Mononuclear cell (primary cell): ENCODE results near the gene UBXN1. TPM values are rescaled to one million over a fixed set of nuclear protein-coding genes. Genes with fewer than 3 reads are reported as not detected.

Experiments used
- H3K27me3 ChIP-seq: 2 replicates; pipeline ENCODE4 v1.6.0; 2011; ENCODE audit warnings: low read length, control low read depth; ENCODE audit not compliant: insufficient read depth
- H3K4me1 ChIP-seq: 2 replicates; pipeline ENCODE4 v1.5.1; 2011; ENCODE audit warnings: mild to moderate bottlenecking, low read length, control low read depth; ENCODE audit not compliant: insufficient read depth
- H3K4me3 ChIP-seq: 2 replicates; pipeline ENCODE4 v1.5.1; 2011; ENCODE audit warnings: mild to moderate bottlenecking, low read length, moderate library complexity
- H3K9me3 ChIP-seq: 2 replicates; pipeline ENCODE4 v1.5.1; 2011; ENCODE audit warnings: low read depth, mild to moderate bottlenecking, control low read depth, low read length
- total RNA-seq: library from RNA; depleted of rRNA; stranded (reverse); fragments of >200 nt; gene quantifications from one replicate; pipeline ENCODE4 v1.2.3, GENCODE V29; 2012

UBXN1 gene, protein sequence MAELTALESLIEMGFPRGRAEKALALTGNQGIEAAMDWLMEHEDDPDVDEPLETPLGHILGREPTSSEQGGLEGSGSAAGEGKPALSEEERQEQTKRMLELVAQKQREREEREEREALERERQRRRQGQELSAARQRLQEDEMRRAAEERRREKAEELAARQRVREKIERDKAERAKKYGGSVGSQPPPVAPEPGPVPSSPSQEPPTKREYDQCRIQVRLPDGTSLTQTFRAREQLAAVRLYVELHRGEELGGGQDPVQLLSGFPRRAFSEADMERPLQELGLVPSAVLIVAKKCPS
- total RNA-seq, result 136 TPM

- Histone ChIP-seq H3K27me3 (no peaks in the 10 kb centered on the region), H3K9me3 (no peaks in the 10 kb centered on the region), H3K4me3 (peak within 1 kb of the TSS; percentile 99)
Observed at GRCh38 chr11:62678770-62679696, at the start of gene UBXN1. Gene UBXN1, minus strand, starts transcription at chr11:62679073. Its CDS starts 150 bp downstream, at chr11:62678923.

DNA sequence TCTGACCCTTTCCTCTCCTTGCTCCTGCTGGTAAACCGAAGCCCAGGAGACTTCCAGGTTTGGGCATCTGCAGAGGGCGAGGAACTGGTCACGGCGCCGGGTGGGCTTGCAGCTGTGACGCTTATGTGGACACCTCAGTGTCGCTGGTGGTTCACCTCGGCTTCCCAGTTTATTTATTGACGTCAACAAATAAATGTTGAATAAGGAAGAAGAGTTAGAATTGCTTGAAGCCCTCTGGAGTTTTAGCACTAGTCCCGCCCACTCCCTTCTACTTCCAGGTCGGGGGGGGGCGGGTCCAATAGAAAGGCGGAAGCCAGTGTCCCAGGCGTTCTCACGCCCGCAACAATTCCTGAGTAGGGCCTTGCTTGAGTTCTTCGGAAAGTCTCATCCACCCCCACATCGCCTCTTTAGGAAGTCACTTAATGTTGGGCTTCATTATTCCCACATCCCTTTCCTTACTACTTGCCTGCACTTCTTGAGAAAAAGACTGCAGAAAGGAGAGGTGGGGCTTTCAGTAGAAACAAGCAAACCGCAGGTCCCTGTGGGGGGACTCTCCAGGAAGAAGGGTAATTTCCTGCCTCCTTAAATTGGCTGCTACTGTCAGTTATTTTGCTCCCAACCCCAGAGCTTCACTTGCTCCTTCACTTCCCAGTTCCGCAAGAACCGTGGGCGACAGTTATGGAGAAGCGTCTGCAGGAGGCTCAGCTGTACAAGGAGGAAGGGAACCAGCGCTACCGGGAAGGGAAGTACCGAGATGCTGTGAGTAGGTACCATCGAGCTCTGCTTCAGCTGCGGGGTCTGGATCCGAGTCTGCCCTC, 49.5 kb upstream of the UBXN1 start, which contains the start of gene TTC9C:
TTC9C (plus strand) TSS at position 316 of the 818 bp plus-strand sequence; CDS start at position 679, 363 bp downstream.
- no peaks in the 10 kb centered on the region for H3K27me3 ChIP-seq
- peaks cover 51% of the 10 kb centered on the region for H3K4me1 ChIP-seq
- peak within 1 kb of the TSS; percentile 99 for H3K4me3 ChIP-seq
- no peaks in the 10 kb centered on the region for H3K9me3 ChIP-seq

More at GRCh38 chr11:62678770-62679696, at the start of gene UBXN1:
- peaks cover 27% of the 10 kb centered on the region for H3K4me1 ChIP-seq

DNA sequence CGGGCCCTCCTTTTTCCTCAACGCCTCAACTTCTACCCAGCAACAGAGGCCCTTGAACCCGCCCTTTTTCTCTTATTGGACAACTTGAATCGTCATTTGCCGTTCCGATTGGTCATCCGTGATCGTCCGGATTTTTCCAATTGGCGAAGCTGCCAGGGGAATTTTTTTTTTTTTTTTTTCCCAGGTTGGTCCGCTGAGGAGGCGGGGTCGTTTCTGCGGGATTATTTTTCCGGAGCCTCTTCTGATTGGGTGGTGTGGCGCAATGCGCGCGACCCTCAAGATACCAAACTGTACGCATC, 48.9 kb upstream of the UBXN1 start:
- Histone ChIP-seq H3K4me3 (peak overlapping the region; percentile 99), H3K9me3 (no peaks in the 10 kb centered on the region), H3K27me3 (no peaks in the 10 kb centered on the region), H3K4me1 (peaks cover 53% of the 10 kb centered on the region)

GRCh38 chr11:62727165-62727871, 48.4 kb upstream of the UBXN1 start, which contains the start of gene HNRNPUL2:
Gene HNRNPUL2, minus strand, starts transcription at chr11:62727457. Its CDS starts 301 bp downstream, at chr11:62727156.
- Histone ChIP-seq H3K9me3 (no peaks in the 10 kb centered on the region), H3K27me3 (no peaks in the 10 kb centered on the region), H3K4me1 (peaks cover 49% of the 10 kb centered on the region), H3K4me3 (peak within 1 kb of the TSS; percentile 99)

- Histone ChIP-seq H3K9me3 (no peaks in the 10 kb centered on the region), H3K4me1 (peaks cover 48% of the 10 kb centered on the region), H3K27me3 (no peaks in the 10 kb centered on the region), H3K4me3 (peak overlapping the region; percentile 99)
Observed at GRCh38 chr11:62726915-62727164, 48.0 kb upstream of the UBXN1 start.

DNA sequence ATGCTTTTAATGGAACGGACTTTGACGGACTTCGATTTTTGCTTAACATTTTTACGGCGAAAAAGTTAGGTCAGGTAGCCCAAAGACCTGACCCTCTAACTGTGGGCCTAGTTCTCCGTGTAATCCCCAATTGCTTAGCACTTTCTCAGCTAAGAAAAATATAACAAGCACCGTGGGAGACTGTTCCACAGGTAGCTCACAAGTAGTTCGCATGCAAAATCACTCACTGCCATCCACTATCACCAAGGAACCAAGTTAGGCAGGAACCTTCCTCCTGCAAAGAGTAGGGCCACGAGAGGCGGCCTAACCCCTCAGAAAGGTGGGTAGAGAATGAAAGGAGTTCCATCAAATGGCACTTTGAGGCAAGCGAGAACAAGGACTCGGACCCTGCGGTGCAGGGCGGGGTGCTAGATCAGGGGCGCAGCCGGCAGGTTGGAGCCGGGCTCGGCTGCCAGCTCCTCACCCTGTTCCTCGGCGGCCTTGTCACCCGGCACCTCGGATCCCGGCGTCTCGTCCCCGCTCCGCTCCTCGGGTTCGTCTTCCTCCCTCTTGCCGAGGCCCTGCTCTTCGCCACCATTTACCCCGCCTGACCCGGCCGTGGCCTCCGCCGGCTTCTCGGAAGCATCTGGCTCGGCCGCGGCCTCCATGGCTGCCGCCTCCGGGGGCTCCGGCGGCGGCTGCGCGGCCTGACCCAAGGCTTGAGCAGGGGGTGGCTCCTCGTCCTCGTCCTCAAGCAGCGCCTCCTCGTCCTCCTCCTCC, 47.5 kb upstream of the UBXN1 start:
- Histone ChIP-seq H3K27me3 (no peaks in the 10 kb centered on the region), H3K9me3 (no peaks in the 10 kb centered on the region), H3K4me3 (peak overlapping the region; percentile 99), H3K4me1 (peaks cover 48% of the 10 kb centered on the region)

GRCh38 chr11:62725646-62726045, 46.8 kb upstream of the UBXN1 start:
- no peaks in the 10 kb centered on the region for H3K9me3 ChIP-seq
- peak overlapping the region; percentile 99 for H3K4me3 ChIP-seq
- H3K27me3 ChIP-seq, result no peaks in the 10 kb centered on the region
- H3K4me1 ChIP-seq, result peaks cover 48% of the 10 kb centered on the region

DNA sequence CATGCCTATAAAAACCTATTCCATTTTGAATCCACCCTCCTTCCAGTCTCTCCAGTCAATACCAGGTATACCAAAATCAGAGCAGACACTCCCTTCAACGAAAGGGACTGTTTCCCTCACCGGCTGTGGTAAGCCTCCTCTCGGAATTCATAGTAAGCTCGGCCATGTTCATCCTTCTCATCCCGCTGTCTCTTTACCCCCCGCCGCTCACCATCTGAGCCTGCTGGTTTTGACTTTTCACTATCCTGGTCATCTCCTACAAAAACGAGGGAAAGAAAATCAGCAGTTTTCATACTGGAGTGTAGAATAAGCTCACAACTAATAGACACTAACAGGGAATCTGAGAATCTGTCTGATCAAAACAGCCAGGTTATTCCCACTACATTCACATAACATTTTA, 45.3 kb upstream of the UBXN1 start:
- Histone ChIP-seq H3K4me3 (no peak overlapping the region), H3K4me1 (peaks cover 33% of the 10 kb centered on the region)

DNA sequence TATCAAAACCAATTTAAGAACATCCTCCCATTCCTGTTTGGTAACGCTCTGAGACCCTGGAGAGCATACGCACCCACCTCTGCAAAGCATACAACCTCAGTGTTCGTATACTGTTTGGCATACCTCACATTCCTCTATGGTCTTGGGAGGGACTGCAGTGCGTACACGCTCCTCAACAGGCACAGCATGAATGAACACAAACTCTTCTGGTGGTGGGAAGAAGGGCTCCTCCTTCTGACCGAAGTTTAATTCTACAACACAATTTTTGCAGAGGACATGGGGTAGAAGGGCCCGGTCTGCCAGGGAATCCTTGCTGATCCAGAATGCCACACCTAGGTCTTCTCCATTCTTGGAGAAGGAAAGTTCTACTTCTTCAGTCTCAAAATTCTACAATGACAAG, 43.1 kb upstream of the UBXN1 start:
- H3K27me3 ChIP-seq, result no peaks in the 10 kb centered on the region
- H3K9me3 ChIP-seq, result no peaks in the 10 kb centered on the region
- H3K4me3 ChIP-seq, result no peak overlapping the region
- peaks cover 32% of the 10 kb centered on the region for H3K4me1 ChIP-seq

More for the DNA sequence above, 45.3 kb upstream of the UBXN1 start:
- no peaks in the 10 kb centered on the region for H3K27me3 ChIP-seq
- H3K9me3 ChIP-seq, result no peaks in the 10 kb centered on the region

DNA sequence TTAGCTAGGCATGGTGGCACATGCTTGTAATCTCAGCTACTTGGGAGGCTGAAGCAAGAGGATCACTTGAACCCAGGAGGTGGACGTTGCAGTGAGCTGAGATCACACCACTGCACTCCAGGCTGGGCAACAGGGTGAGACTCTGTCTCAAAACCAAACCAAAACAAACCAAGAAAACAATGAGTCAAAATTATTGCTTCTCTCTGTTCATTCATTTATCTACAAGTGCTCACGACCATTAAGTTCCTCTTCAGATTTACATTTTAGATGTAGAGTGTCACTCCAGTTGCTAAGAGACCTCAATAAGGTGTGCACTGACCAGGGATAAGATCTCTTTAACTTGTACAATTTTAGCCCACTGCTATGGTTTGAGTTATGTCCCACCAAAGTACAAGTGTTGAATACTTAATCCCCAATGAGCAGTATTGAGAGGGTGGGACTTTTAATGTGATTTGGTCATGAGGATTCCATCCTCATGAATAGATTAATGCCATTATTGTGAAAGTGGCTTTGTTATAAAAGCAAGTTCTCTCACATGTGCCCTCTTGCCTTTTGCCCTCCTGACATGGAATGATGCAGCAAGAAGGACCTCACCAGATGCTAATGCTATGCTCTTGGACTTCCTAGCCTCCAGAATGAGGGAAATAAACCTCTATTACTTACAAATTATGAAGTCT, 40.6 kb upstream of the UBXN1 start:
- Histone ChIP-seq H3K4me3 (no peak overlapping the region), H3K9me3 (no peaks in the 10 kb centered on the region), H3K4me1 (peaks cover 12% of the 10 kb centered on the region), H3K27me3 (no peaks in the 10 kb centered on the region)

- no peak overlapping the region for H3K4me3 ChIP-seq
- H3K9me3 ChIP-seq, result no peaks in the 10 kb centered on the region
- H3K27me3 ChIP-seq, result no peaks in the 10 kb centered on the region
- peaks cover 6% of the 10 kb centered on the region for H3K4me1 ChIP-seq
Observed at GRCh38 chr11:62716816-62717215, 37.9 kb upstream of the UBXN1 start.

DNA sequence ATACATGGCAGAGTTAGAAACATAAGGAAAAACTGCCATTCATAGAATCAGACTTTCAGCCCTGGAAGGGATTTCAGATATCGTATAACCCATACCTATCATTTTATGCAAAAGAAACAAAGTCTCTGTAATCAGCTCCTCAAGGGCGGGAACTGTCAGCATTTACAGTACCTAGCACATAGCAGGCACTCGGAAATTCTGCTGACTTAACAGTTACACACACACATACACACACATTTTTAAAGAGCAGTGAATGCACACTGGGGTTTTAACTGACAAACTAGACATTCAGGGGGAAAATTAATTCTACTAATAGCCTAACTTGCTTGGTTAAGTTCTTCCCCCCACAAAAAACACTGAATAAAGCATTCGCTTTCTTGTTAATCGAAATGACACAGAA, 37.3 kb upstream of the UBXN1 start:
- peaks cover 6% of the 10 kb centered on the region for H3K4me1 ChIP-seq
- H3K27me3 ChIP-seq, result no peaks in the 10 kb centered on the region
- H3K4me3 ChIP-seq, result no peak overlapping the region
- H3K9me3 ChIP-seq, result no peaks in the 10 kb centered on the region
